Adrenal gland (tissue), 5 donors: ENCODE data around the gene LIG4.

Experiments
- POLR2A ChIP-seq, 2 donors: fragments of 450-650 bp; IDR thresholded peaks; one replicate each; pipeline ENCODE4 v1.6.1; 2017; ENCODE audit warnings: antibody characterized with exemption in 2 of 2, mild to moderate bottlenecking in 2 of 2, moderate library complexity in 1 of 2
- TF ChIP-seq, protein P1 (sequence below), 6 experiments: fragments of 450-650 bp in 4 of 6; fragments of 200-600 bp in 2 of 6; sonication (generic) in 1 of 6; IDR thresholded peaks; 1 replicate in 5 of 6; 2 replicates in 1 of 6; pipeline versions ENCODE4 v1.5.1 to v1.8.0; 2016 to 2021; ENCODE audit warnings: antibody characterized with exemption in 6 of 6, mild to moderate bottlenecking in 2 of 6, moderate library complexity in 1 of 6
- donor health status: DM: no; HTN: no; CAD: no.

DNA sequence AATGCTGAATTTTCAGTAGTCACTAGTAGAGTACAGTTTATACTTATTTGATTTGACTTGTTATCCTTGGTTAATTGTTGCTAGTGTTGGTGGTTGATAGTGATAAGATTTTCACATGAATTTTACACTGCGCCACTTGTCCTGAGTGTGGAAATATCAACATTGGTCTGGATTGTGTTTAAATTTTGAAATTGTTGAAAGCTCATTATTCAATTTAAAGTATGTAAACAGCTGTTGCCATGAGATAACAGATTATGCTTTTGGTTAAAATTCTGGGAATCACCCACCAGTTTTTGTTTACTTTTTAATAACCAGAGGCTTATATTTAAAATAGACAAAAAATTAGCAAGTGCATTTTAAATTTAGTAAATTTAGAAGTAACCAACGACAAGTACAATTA, 41.9 kb upstream of the LIG4 start:
- TF ChIP-seq, protein P1, sequence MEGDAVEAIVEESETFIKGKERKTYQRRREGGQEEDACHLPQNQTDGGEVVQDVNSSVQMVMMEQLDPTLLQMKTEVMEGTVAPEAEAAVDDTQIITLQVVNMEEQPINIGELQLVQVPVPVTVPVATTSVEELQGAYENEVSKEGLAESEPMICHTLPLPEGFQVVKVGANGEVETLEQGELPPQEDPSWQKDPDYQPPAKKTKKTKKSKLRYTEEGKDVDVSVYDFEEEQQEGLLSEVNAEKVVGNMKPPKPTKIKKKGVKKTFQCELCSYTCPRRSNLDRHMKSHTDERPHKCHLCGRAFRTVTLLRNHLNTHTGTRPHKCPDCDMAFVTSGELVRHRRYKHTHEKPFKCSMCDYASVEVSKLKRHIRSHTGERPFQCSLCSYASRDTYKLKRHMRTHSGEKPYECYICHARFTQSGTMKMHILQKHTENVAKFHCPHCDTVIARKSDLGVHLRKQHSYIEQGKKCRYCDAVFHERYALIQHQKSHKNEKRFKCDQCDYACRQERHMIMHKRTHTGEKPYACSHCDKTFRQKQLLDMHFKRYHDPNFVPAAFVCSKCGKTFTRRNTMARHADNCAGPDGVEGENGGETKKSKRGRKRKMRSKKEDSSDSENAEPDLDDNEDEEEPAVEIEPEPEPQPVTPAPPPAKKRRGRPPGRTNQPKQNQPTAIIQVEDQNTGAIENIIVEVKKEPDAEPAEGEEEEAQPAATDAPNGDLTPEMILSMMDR (IDR thresholded peaks at IDR 0.05) = no peak
- no peak for TF ChIP-seq POLR2A (IDR thresholded peaks at IDR 0.05)
